HCT116 (cell line): Measurements from ENCODE around the gene RARS1.

Experiments
- ATF3 ChIP-seq: IDR thresholded peaks from 2 replicates; pipeline ENCODE4 v1.6.1; 2012
- CBX3 ChIP-seq: IDR thresholded peaks from 2 replicates; pipeline ENCODE4 v1.6.1; 2012; ENCODE audit warnings: low read depth
- CTCF ChIP-seq, 3 experiments: fragments of 200-600 bp in 1 of 3; sonication (generic) in 1 of 3; IDR thresholded peaks in 2 of 3; conservative IDR thresholded peaks in 1 of 3; 2 replicates each; pipeline ENCODE4 v1.5.1; 2012 to 2017; ENCODE audit warnings: low read depth in 2 of 3, low read length in 2 of 3, antibody characterized with exemption in 1 of 3, borderline replicate concordance in 1 of 3, control low read depth in 1 of 3, mild to moderate bottlenecking in 1 of 3, mixed read lengths in 1 of 3, mixed run types in 1 of 3, moderate library complexity in 1 of 3; ENCODE audit not compliant: insufficient read depth in 1 of 3
- EZH2 ChIP-seq: fragments of 200-600 bp; sonication (generic); IDR thresholded peaks from 2 replicates; pipeline ENCODE4 v1.6.1; 2017; ENCODE audit warnings: antibody characterized with exemption, mixed run types
- EZH2phosphoT487 ChIP-seq: fragments of 200-600 bp; IDR thresholded peaks from 2 replicates; pipeline ENCODE4 v1.6.1; 2018; ENCODE audit warnings: antibody characterized with exemption, borderline replicate concordance
- POLR2A ChIP-seq: IDR thresholded peaks from 2 replicates; pipeline ENCODE4 v1.7.0; 2011; ENCODE audit warnings: borderline replicate concordance; ENCODE audit not compliant: insufficient read depth, insufficient read length; ENCODE audit errors: extremely low read depth
- POLR2AphosphoS5 ChIP-seq: IDR thresholded peaks from 2 replicates; pipeline ENCODE4 v1.6.1; 2011; ENCODE audit warnings: mild to moderate bottlenecking, low read depth, low read length, moderate library complexity
- RAD21 ChIP-seq: IDR thresholded peaks from 2 replicates; pipeline ENCODE4 v1.6.1; 2012; ENCODE audit warnings: low read depth, mild to moderate bottlenecking
- SIN3A ChIP-seq: IDR thresholded peaks from 2 replicates; pipeline ENCODE4 v1.6.1; 2012; ENCODE audit warnings: low read depth
- TCF7L2 ChIP-seq: IDR thresholded peaks from 2 replicates; pipeline ENCODE4 v1.7.0; 2011; ENCODE audit warnings: borderline replicate concordance, inconsistent platforms; ENCODE audit not compliant: insufficient read depth, insufficient read length; ENCODE audit errors: extremely low read depth
- ZBTB33 ChIP-seq: IDR thresholded peaks from 2 replicates; pipeline ENCODE4 v1.6.1; 2011; ENCODE audit warnings: mild to moderate bottlenecking, low read length, moderate library complexity; ENCODE audit not compliant: insufficient replicate concordance; ENCODE audit errors: extremely low read depth
- ZNF274 ChIP-seq: fragments of 200-500 bp; sonication (Bioruptor generic); IDR thresholded peaks from 2 replicates; pipeline ENCODE4 v1.6.1; 2014; ENCODE audit warnings: mild to moderate bottlenecking, low read depth, low read length, inconsistent platforms

GRCh38 chr5:168550656-168551055 is 64.4 kb downstream of the RARS1 start:
- TF ChIP-seq EZH2phosphoT487 (no peak), SIN3A (no peak), ZNF274 (no peak), CTCF (IDR thresholded peaks at IDR 0.05 in 2 of 3, conservative IDR thresholded peaks at IDR 0.05 in 1 of 3; ENCODE audit: borderline replicate concordance in 1 of 3, insufficient read depth in 1 of 3, low read depth in 2 of 3, low read length in 2 of 3) (no peak), ATF3 (no peak), POLR2AphosphoS5 (no peak), POLR2A (no peak), ZBTB33 (no peak), TCF7L2 (no peak), RAD21 (no peak), EZH2 (no peak), CBX3 (no peak)
